ENCODE measurements around the gene ITGB7.

Gene ITGB7

GRCh38 chr12:53201639-53202038, 5.4 kb downstream of the ITGB7 start:
- no peaks in the 10 kb centered on the region for H3K79me2 ChIP-seq (ENCODE audit: low read length)
- peaks cover 57% of the 10 kb centered on the region for H3K4me1 ChIP-seq (ENCODE audit: low read length)
- no peak overlapping the region for H2AFZ ChIP-seq (ENCODE audit: low read depth, low read length)
- H3K4me2 ChIP-seq (ENCODE audit: low read length) = no peak overlapping the region
- H3K4me3 ChIP-seq (ENCODE audit: low read length) = no peak overlapping the region
- no peak for TF ChIP-seq EZH2phosphoT487 (IDR thresholded peaks at IDR 0.05; ENCODE audit: low read depth)
- no peak for TF ChIP-seq CTCF (IDR thresholded peaks at IDR 0.05; ENCODE audit: low read depth, low read length)
- H3K27me3 ChIP-seq (ENCODE audit: low read depth, low read length) = 0 out of 2 replicates have a peak, but pooled peaks cover 3% of the 10 kb centered on the region
- no peaks in the 10 kb centered on the region for H4K20me1 ChIP-seq (ENCODE audit: insufficient read depth, low read length)
- H3K27ac ChIP-seq (ENCODE audit: low read length) = no peak overlapping the region
- H3K9ac ChIP-seq (ENCODE audit: low read length) = no peak overlapping the region
- no peaks in the 10 kb centered on the region for H3K36me3 ChIP-seq (replicated peaks; ENCODE audit: low read depth, low read length)
- no peaks in the 10 kb centered on the region for H3K9me3 ChIP-seq (ENCODE audit: insufficient read depth, low read length)

GRCh38 chr12:53201177-53201541, 5.9 kb downstream of the ITGB7 start:
- no peaks in the 10 kb centered on the region for H4K20me1 ChIP-seq (ENCODE audit: insufficient read depth, low read length)
- H3K4me3 ChIP-seq (ENCODE audit: low read length) = no peak overlapping the region
- H3K9me3 ChIP-seq (ENCODE audit: insufficient read depth, low read length) = no peaks in the 10 kb centered on the region
- no peak for TF ChIP-seq EZH2phosphoT487 (IDR thresholded peaks at IDR 0.05; ENCODE audit: low read depth)
- no peak for TF ChIP-seq CTCF (IDR thresholded peaks at IDR 0.05; ENCODE audit: low read depth, low read length)
- H3K4me2 ChIP-seq (ENCODE audit: low read length) = peak overlapping the region; percentile 68
- peaks cover 52% of the 10 kb centered on the region for H3K4me1 ChIP-seq (ENCODE audit: low read length)
- no peaks in the 10 kb centered on the region for H3K79me2 ChIP-seq (ENCODE audit: low read length)
- H3K27me3 ChIP-seq (ENCODE audit: low read depth, low read length) = 0 out of 2 replicates have a peak, but pooled peaks cover 3% of the 10 kb centered on the region
- H3K27ac ChIP-seq (ENCODE audit: low read length) = no peak overlapping the region
- H2AFZ ChIP-seq (ENCODE audit: low read depth, low read length) = no peak overlapping the region
- H3K36me3 ChIP-seq (replicated peaks; ENCODE audit: low read depth, low read length) = no peaks in the 10 kb centered on the region
- no peak overlapping the region for H3K9ac ChIP-seq (ENCODE audit: low read length)

GRCh38 chr12:53200458-53201176, 6.4 kb downstream of the ITGB7 start:
- no peak overlapping the region for H2AFZ ChIP-seq (ENCODE audit: low read depth, low read length)
- peaks cover 47% of the 10 kb centered on the region for H3K4me1 ChIP-seq (ENCODE audit: low read length)
- H3K36me3 ChIP-seq (replicated peaks; ENCODE audit: low read depth, low read length) = no peaks in the 10 kb centered on the region
- no peak overlapping the region for H3K27ac ChIP-seq (ENCODE audit: low read length)
- no peak overlapping the region for H3K9ac ChIP-seq (ENCODE audit: low read length)
- no peaks in the 10 kb centered on the region for H3K79me2 ChIP-seq (ENCODE audit: low read length)
- no peak for TF ChIP-seq EZH2phosphoT487 (IDR thresholded peaks at IDR 0.05; ENCODE audit: low read depth)
- TF ChIP-seq CTCF (IDR thresholded peaks at IDR 0.05; ENCODE audit: low read depth, low read length) = no peak
- no peaks in the 10 kb centered on the region for H4K20me1 ChIP-seq (ENCODE audit: insufficient read depth, low read length)
- H3K4me3 ChIP-seq (ENCODE audit: low read length) = peak overlapping the region; percentile 14; the same call in 1 of the 2 replicates
- H3K27me3 ChIP-seq (ENCODE audit: low read depth, low read length) = 0 out of 2 replicates have a peak, but pooled peaks cover 3% of the 10 kb centered on the region
- no peaks in the 10 kb centered on the region for H3K9me3 ChIP-seq (ENCODE audit: insufficient read depth, low read length)
- peak overlapping the region; percentile 68 for H3K4me2 ChIP-seq (ENCODE audit: low read length)

GRCh38 chr12:53200107-53200457, 7.0 kb downstream of the ITGB7 start:
- TF ChIP-seq EZH2phosphoT487 (IDR thresholded peaks at IDR 0.05; ENCODE audit: low read depth) (no peak), CTCF (IDR thresholded peaks at IDR 0.05; ENCODE audit: low read depth, low read length) (no peak)
- no peak overlapping the region for H3K27ac ChIP-seq (ENCODE audit: low read length)
- 0 out of 2 replicates have a peak, but pooled peaks cover 3% of the 10 kb centered on the region for H3K27me3 ChIP-seq (ENCODE audit: low read depth, low read length)
- H2AFZ ChIP-seq (ENCODE audit: low read depth, low read length) = no peak overlapping the region
- no peaks in the 10 kb centered on the region for H3K9me3 ChIP-seq (ENCODE audit: insufficient read depth, low read length)
- peak overlapping the region; percentile 68 for H3K4me2 ChIP-seq (ENCODE audit: low read length)
- H3K4me1 ChIP-seq (ENCODE audit: low read length) = peaks cover 42% of the 10 kb centered on the region
- no peaks in the 10 kb centered on the region for H3K36me3 ChIP-seq (replicated peaks; ENCODE audit: low read depth, low read length)
- no peaks in the 10 kb centered on the region for H3K79me2 ChIP-seq (ENCODE audit: low read length)
- no peaks in the 10 kb centered on the region for H4K20me1 ChIP-seq (ENCODE audit: insufficient read depth, low read length)
- peak overlapping the region; percentile 14; the same call in 1 of the 2 replicates for H3K4me3 ChIP-seq (ENCODE audit: low read length)
- no peak overlapping the region for H3K9ac ChIP-seq (ENCODE audit: low read length)

Data from OCI-LY3 (cell line).